ENCODE measurements around the gene GNA12.

DNA sequence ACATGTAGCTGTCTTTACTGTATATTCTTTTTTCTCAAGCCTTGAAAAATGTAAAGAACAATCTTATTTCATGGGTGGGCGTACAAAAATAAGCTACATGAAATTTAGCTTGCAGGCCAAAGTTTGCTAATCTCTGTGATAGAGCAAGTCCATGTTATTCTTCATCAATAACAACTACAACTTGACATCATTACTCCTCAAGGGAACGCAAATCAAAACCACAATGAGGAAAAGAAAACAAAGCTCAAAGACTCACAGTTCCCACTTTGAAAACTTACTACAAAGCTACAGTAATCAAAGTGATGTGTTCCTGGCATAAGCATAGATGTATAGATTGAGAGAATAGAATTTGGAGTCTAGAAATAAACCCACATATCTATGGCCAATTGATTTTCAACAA is 62.5 kb downstream of the GNA12 start:
- TF ChIP-seq CTCF (IDR thresholded peaks at IDR 0.05) (no peak), POLR2A (IDR thresholded peaks at IDR 0.05) (no peak)

Measured in right lobe of liver (tissue), 4 donors.